Endothelial cell of umbilical vein (primary cell): ENCODE data around the gene IFT52. TPM values are rescaled to one million over a fixed set of nuclear protein-coding genes. Genes with fewer than 3 reads are reported as not detected.

ENCODE experiments used
- BruUV-seq: library from RNA; stranded (reverse); fragments of 400-500 nt; replicated peaks from 2 replicates; lab custom pipeline; 2021; lab: Mats Ljungman, UMichigan
- CTCF ChIA-PET: fragments of 300-600, 350-600 bp; sonication (Branson Sonifier 250); formaldehyde crosslinking; loops from one replicate; lab custom pipeline; 2021; ENCODE audit warnings: antibody characterized with exemption, inconsistent platforms; lab: Charles Lee
- POLR2A ChIA-PET: fragments of 300-600, 350-600 bp; sonication (Branson Sonifier 250); formaldehyde crosslinking; loops from one replicate; lab custom pipeline; 2021; ENCODE audit warnings: antibody characterized with exemption, inconsistent platforms; lab: Charles Lee
- DNase-seq: peaks from one replicate; pipeline ENCODE4 v3.0.0-alpha.2; 2011; ENCODE audit warnings: low read depth, low spot score
- FAIRE-seq: peaks from 2 replicates; lab custom pipeline; 2011; peaks lifted over from hg19 to GRCh38; lab: Jason Lieb, UNC
- H2AFZ ChIP-seq: 2 replicates; pipeline ENCODE4 v1.6.0; 2012; ENCODE audit warnings: low read depth, low read length, control low read depth, inconsistent platforms
- H3K27ac ChIP-seq: 2 replicates; pipeline ENCODE4 v1.5.1; 2011; ENCODE audit warnings: low read depth, mild to moderate bottlenecking, control low read depth, low read length, moderate library complexity; ENCODE audit not compliant: insufficient read depth
- H3K27me3 ChIP-seq, 2 experiments: 2 replicates each; pipeline versions ENCODE4 v1.6.0 to v1.6.1; 2011; ENCODE audit warnings: low read length in 2 of 2, mixed read lengths in 1 of 2; ENCODE audit not compliant: control insufficient read depth in 2 of 2, insufficient read depth in 2 of 2
- H3K36me3 ChIP-seq, 2 experiments: 2 replicates in 1 of 2; 3 replicates in 1 of 2; pipeline ENCODE4 v1.5.1; 2011; ENCODE audit warnings: low read length in 2 of 2, mild to moderate bottlenecking in 1 of 2, moderate library complexity in 1 of 2; ENCODE audit not compliant: control insufficient read depth in 2 of 2, insufficient read depth in 2 of 2; ENCODE audit errors: extremely low read depth in 1 of 2
- H3K4me1 ChIP-seq: 3 replicates; pipeline ENCODE4 v1.5.1; 2011; ENCODE audit warnings: mild to moderate bottlenecking, low read length; ENCODE audit not compliant: control insufficient read depth, insufficient read depth; ENCODE audit errors: extremely low read depth
- H3K4me2 ChIP-seq: 2 replicates; pipeline ENCODE4 v1.6.1; 2011; ENCODE audit warnings: low read length, control low read depth, mixed read lengths; ENCODE audit not compliant: insufficient read depth
- H3K4me3 ChIP-seq, 3 experiments: fragments of 200-600 bp in 1 of 3; sonication (generic), shearing (Covaris generic) in 1 of 3; replicated peaks in 1 of 3; 2 replicates each; pipeline ENCODE4 v1.5.1; 2011 to 2016; ENCODE audit warnings: control low read depth in 3 of 3, low read length in 3 of 3, mild to moderate bottlenecking in 2 of 3, inconsistent platforms in 1 of 3, low read depth in 1 of 3, moderate library complexity in 1 of 3; ENCODE audit not compliant: insufficient read depth in 1 of 3
- H3K79me2 ChIP-seq: 2 replicates; pipeline ENCODE4 v1.6.0; 2012; ENCODE audit warnings: low read length, inconsistent platforms; ENCODE audit not compliant: control insufficient read depth, insufficient read depth
- H3K9ac ChIP-seq: replicated peaks from 2 replicates; pipeline ENCODE3; 2011; ENCODE audit warnings: low read length, control low read depth; ENCODE audit not compliant: insufficient read depth; ENCODE audit errors: extremely low read depth
- H3K9me1 ChIP-seq: replicated peaks from 3 replicates; pipeline ENCODE4 v1.6.0; 2011; ENCODE audit warnings: mild to moderate bottlenecking, low read length; ENCODE audit not compliant: control insufficient read depth, insufficient read depth; ENCODE audit errors: extremely low read depth
- H3K9me3 ChIP-seq: replicated peaks from 2 replicates; pipeline ENCODE4 v1.5.1; 2012; ENCODE audit warnings: low read length, inconsistent platforms; ENCODE audit not compliant: control insufficient read depth, insufficient read depth
- H4K20me1 ChIP-seq: replicated peaks from 2 replicates; pipeline ENCODE3; 2011; ENCODE audit warnings: mild to moderate bottlenecking, low read length; ENCODE audit not compliant: control insufficient read depth, insufficient read depth; ENCODE audit errors: extremely low read depth
- EZH2 ChIP-seq: IDR thresholded peaks from 2 replicates; pipeline ENCODE4 v1.6.1; 2012; ENCODE audit warnings: borderline replicate concordance, low read depth, mild to moderate bottlenecking, moderate library complexity, low read length, inconsistent platforms; ENCODE audit not compliant: severe bottlenecking
- FOS ChIP-seq: IDR thresholded peaks from 2 replicates; pipeline ENCODE4 v1.6.1; 2011; ENCODE audit warnings: mild to moderate bottlenecking, low read length, moderate library complexity, borderline replicate concordance; ENCODE audit not compliant: insufficient read depth
- GATA2 ChIP-seq: IDR thresholded peaks from 2 replicates; pipeline ENCODE4 v1.7.0; 2011; ENCODE audit warnings: low read depth, mild to moderate bottlenecking, moderate library complexity, mixed read lengths, low read length; ENCODE audit not compliant: insufficient read length, insufficient read depth
- JUN ChIP-seq: IDR thresholded peaks from 2 replicates; pipeline ENCODE4 v1.6.1; 2011; ENCODE audit warnings: borderline replicate concordance, low read depth; ENCODE audit not compliant: insufficient read length, insufficient read depth
- MYC ChIP-seq: IDR thresholded peaks from one replicate; pipeline ENCODE4 v1.6.1; 2011; ENCODE audit warnings: mild to moderate bottlenecking, low read depth, low read length
- POLR2A ChIP-seq: IDR thresholded peaks from 2 replicates; pipeline ENCODE4 v1.6.1; 2012; ENCODE audit warnings: low read depth, mild to moderate bottlenecking, control low read depth, low read length
- POLR2AphosphoS5 ChIP-seq: IDR thresholded peaks from 2 replicates; pipeline ENCODE4 v1.6.1; 2012; ENCODE audit warnings: low read depth, mild to moderate bottlenecking, control low read depth, low read length, moderate library complexity; ENCODE audit not compliant: insufficient read depth
- dilution Hi-C: fragments of 300-500 bp; cut with MboI; formaldehyde crosslinking; loops from one replicate; pipeline ENCODE4 v1.15.0; 2019; ENCODE audit warnings: low sequenced_read_pairs; ENCODE audit not compliant: extremely low pct_ligation_motif_present
- intact Hi-C: fragments of 100-400 bp; cut with micrococcal nuclease; formaldehyde crosslinking; loops from one replicate; pipeline ENCODE4 v1.10.0; 2022
- polyA plus RNA-seq, 4 experiments: library from polyadenylated mRNA; depleted of rRNA in 3 of 4; stranded (reverse) in 3 of 4; unstranded in 1 of 4; fragments of >200 nt; gene quantifications; 2 replicates each; pipeline versions ENCODE4 v1.2.1 to v1.2.3, GENCODE V29; 2011 to 2012; ENCODE audit warnings: missing spikeins in 1 of 4
- total RNA-seq: library from RNA; stranded (reverse); gene quantifications from 2 replicates; pipeline ENCODE4 v1.2.3, GENCODE V29; 2021
- TF ChIP-seq, protein P1 (sequence below), 2 donors: IDR thresholded peaks; 1 replicate in 1 of 2; 2 replicates in 1 of 2; pipeline ENCODE4 v1.5.1; 2011; ENCODE audit warnings: low read length in 2 of 2, mild to moderate bottlenecking in 2 of 2, moderate library complexity in 2 of 2, control low read depth in 1 of 2, inconsistent platforms in 1 of 2, low read depth in 1 of 2; ENCODE audit not compliant: insufficient read depth in 1 of 2; ENCODE audit errors: extremely low read depth in 1 of 2
- TF ChIP-seq, protein P2 (sequence below): IDR thresholded peaks from 2 replicates; pipeline ENCODE4 v1.6.1; 2011; ENCODE audit not compliant: insufficient read depth, insufficient read length

IFT52 gene
- total and polyA plus RNA-seq, 2 donors (not counting 3 experiments of a cell fraction or from before 2014, with no cell fraction given): 30.0 to 33.4 TPM

DNA sequence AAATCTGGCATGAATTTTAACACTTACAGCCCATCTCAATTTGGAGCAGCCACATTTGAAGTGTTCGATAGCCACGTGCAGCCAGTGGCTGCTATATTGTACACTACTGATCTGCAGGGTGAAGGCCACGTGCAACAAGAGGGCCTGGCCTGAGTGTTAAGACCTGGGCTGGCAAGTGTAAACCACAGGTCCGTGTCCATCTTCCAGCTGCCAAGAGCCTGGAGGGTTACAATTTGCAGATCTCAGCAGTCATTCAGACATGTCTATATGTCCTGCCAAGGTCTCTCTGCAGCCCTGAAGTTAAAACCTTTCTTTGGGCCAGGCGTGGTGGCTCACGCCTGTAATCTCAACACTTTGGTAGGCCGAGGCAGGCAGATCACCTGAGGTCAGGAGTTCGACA, 17.8 kb upstream of the IFT52 start:
- no peak for DNase-seq
- ChIA-PET POLR2A (no interaction called here), CTCF (no interaction called here)
- no peak for FAIRE-seq
- TF ChIP-seq, protein P1, sequence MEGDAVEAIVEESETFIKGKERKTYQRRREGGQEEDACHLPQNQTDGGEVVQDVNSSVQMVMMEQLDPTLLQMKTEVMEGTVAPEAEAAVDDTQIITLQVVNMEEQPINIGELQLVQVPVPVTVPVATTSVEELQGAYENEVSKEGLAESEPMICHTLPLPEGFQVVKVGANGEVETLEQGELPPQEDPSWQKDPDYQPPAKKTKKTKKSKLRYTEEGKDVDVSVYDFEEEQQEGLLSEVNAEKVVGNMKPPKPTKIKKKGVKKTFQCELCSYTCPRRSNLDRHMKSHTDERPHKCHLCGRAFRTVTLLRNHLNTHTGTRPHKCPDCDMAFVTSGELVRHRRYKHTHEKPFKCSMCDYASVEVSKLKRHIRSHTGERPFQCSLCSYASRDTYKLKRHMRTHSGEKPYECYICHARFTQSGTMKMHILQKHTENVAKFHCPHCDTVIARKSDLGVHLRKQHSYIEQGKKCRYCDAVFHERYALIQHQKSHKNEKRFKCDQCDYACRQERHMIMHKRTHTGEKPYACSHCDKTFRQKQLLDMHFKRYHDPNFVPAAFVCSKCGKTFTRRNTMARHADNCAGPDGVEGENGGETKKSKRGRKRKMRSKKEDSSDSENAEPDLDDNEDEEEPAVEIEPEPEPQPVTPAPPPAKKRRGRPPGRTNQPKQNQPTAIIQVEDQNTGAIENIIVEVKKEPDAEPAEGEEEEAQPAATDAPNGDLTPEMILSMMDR (IDR thresholded peaks at IDR 0.05; ENCODE audit: extremely low read depth in 1 of 2, insufficient read depth in 1 of 2, low read depth in 1 of 2, low read length in 2 of 2): no peak
- no peak for TF ChIP-seq MYC
- TF ChIP-seq, protein P2, sequence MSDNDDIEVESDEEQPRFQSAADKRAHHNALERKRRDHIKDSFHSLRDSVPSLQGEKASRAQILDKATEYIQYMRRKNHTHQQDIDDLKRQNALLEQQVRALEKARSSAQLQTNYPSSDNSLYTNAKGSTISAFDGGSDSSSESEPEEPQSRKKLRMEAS: no peak
- no peak for TF ChIP-seq EZH2
- no peak for TF ChIP-seq POLR2AphosphoS5
- no peak for TF ChIP-seq GATA2
- no peak for TF ChIP-seq JUN
- no peak for TF ChIP-seq POLR2A
- no peak for TF ChIP-seq FOS
- BruUV-seq: no TSS peak
- dilution Hi-C loops: no loop called here
- H3K9ac ChIP-seq: no peak overlapping the region
- no peaks in the 10 kb centered on the region for H3K9me3 ChIP-seq
- H3K4me1 ChIP-seq: no peaks in the 10 kb centered on the region
- H3K4me3 ChIP-seq: no peak overlapping the region
- no peak overlapping the region for H3K4me2 ChIP-seq
- H3K27ac ChIP-seq: no peak overlapping the region
- H3K9me1 ChIP-seq: no peaks in the 10 kb centered on the region
- no peaks in the 10 kb centered on the region for H3K36me3 ChIP-seq
- H3K27me3 ChIP-seq: no peaks in the 10 kb centered on the region
- H2AFZ ChIP-seq: no peak overlapping the region
- H3K79me2 ChIP-seq: no peaks in the 10 kb centered on the region
- intact Hi-C loops: no loop called here
- no peaks in the 10 kb centered on the region for H4K20me1 ChIP-seq
